GM19324 (cell line): ENCODE measurements around the gene CARD10.

Experiments
- ATAC-seq: cut with Tn5 transposase; IDR thresholded peaks from one replicate; pipeline ENCODE4 v1.9.1; 2021; ENCODE audit warnings: mild to moderate bottlenecking, moderate library complexity; ENCODE audit not compliant: unreplicated experiment, low FRiP score

The CARD10 gene

DNA sequence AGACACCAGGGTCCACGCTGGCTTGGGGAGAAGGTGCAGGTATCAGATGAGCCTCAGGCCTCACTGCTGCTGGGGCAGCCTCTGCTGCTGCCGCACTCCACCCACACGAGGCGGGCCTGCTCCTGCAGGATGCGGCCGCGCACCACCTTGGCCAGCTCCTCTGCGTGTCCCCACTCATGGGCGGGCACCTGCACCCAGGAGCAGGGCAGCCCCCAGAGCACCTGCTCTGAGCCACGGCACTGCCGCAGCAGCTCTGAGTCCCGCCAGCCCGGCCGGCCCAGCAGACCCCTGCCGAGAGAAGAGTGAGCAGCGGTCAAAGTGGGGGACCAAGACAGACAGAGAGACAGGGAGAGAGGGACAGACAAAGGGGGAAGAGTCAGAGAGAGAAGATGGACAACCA lies 28.1 kb downstream of the CARD10 start:
- ATAC-seq: no peak

DNA sequence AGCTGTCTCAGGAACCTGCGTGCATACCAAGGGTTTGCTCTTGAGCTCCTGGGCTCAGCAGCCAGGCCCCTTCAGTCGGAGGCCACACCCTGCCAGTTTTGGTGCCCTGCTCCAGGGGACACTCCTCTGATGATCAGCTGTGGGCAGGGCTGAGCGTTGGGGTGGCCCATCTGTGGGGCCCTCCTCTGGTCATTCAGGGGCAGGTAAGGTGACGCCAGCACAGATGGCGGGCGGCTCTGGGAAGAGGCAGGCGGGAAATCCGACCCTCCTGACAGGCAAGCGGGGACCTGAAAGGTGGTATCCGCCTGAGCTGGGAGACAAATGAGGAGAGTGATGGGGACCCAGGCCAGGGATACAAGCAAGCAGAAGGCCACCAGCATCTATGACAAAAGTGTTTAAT lies 29.2 kb downstream of the CARD10 start:
- no peak for ATAC-seq

DNA sequence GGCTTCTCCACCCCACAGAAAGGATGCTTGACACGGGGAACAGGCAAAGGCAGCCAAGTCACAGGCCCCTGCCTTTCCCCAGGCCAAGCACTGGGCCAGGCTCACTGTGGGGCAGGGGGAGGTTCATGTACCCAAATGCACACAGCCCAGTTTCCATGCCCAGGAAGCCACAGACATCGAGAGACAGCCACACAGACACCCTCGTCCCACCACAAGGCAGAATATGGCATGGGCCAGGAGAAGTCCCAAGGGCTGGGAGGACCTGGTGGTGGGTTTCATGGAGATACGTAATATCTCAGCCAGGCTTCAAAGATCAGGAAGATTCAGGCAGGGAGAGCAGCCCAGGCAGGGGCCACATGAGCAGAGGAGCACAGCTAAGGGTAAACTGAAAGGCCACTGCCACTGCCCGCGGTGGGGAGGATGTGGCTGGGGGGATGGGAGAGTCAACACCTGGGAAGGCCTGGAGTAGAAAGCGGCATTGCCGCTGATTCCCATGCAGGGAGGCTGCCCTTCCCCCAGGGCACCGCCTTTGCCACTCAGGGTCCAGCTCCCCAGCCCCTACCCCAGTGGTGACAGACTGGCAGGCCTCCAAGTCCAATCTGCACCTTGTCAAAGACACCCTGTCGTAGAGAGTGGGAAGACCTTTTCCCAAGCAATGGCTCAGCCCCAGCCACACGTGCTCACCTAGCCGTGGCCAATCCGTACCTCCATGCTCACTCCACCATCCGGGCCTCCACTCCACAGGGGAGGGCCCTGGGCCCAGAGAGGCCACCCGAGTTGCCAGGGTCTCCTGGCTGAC lies 30.7 kb downstream of the CARD10 start:
- ATAC-seq: no peak

DNA sequence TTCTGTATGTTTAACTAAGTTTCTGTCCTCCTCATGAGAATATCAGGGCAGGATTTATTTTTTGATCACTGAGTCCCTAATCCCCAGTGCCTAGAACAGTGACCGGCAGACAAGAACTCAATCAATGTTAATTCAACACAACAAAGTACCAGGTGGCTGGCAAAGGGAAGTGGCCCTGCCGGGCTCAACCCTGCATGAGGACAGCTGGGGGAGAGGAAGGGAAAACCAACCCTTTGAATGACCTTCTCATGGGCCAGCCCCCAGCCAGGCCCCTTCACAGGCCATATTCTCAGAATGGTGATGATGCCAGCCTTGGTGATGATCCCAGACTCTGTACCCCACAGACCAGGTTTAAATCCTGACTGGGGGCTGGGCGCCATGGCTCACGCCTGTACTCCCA lies 31.6 kb downstream of the CARD10 start:
- no peak for ATAC-seq

DNA sequence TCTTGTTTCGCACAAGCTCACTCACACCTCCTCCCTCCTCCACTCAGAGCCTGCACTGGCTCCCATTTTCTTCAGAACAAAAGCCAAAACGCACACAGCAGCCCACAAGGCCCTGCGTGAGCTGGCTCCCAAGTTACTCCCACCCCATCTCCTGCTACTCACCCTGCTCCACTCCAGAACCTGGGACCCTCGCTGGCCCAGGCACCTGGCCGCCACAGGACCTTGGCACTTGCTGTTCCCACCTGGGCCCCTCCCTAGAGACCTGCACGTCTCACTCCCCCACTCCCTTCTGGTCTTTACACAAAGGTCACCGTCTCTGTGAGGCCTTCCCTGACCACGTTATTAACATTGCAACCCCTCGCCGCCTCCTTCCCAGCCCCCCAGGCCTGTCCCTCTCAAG lies 32.1 kb downstream of the CARD10 start:
- no peak for ATAC-seq

DNA sequence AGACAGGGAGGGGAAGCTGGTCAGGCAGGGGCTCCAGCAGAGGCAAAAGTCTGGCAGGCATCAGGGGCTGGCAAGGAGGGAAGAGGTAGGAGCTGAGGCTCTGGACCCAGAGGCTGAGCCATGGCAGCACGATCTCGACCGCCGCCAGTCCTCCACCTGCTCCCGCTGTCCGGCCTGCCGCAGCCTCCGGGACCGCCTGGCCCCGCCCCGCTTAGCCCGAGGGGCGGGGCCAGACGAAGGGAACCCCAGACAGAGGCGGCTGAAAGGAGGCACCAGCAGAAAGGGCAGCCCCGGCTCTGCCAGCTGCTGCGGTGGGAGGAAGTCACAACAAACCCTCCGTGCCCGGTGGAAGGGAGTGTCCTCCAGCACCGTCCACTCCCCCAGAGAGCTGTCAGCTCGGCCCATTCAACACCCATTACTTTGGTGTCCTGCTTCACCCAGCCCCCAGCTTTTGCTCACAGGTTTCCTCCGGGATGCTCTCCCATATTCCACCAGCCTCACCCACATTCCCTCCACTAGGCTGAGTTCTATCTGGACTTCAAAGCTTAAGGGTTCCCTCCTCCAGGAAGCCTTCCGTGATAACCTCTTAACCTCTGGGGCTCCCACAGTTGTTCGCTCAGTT lies 32.9 kb downstream of the CARD10 start, which contains the start of gene MFNG:
TSS of gene MFNG (minus strand) at position 161 of the 622 bp plus-strand sequence. CDS start 207 bp downstream, outside the sequence.
- ATAC-seq: peak; percentile 58

DNA sequence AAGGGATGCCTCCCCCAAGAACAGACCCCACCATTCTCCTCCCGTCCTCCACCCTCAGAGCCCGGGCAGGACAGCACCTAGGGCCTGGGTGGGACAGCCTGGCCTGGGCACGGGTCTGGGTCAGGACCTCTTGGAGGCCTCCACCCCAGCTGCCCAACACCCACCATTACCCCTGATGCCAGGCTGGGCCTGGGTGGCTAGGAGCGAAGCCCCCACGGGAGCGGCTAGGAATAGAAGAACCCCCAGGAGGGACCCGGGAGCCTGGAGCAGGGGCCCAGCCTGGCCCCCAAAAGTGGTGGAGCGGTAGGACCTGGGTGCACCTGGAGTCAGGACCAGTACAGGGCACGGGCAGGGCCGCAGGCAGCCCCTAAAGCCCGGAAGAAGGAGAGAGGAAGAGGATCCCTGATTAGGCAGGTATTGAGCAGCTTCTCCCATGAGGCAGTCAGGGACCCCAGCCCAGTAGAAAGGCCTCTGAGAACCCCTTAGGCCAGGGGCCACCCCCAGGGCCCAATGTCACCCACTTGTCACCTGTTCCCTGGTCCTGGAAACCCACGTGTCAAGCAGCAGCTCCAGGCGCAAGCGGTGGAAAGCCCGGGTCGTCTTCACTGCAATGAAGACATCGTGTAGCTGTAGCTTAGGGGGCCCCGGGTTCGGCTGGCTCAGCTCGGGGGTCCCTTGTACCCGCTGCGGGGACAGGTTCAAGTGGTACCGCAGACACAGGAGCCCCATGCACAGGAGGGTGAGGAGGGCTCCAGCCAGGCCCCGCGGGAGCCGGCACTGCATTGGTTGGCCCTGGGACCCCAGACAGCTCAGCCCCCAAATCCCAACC lies 33.6 kb downstream of the CARD10 start:
- peak; percentile 15 for ATAC-seq

DNA sequence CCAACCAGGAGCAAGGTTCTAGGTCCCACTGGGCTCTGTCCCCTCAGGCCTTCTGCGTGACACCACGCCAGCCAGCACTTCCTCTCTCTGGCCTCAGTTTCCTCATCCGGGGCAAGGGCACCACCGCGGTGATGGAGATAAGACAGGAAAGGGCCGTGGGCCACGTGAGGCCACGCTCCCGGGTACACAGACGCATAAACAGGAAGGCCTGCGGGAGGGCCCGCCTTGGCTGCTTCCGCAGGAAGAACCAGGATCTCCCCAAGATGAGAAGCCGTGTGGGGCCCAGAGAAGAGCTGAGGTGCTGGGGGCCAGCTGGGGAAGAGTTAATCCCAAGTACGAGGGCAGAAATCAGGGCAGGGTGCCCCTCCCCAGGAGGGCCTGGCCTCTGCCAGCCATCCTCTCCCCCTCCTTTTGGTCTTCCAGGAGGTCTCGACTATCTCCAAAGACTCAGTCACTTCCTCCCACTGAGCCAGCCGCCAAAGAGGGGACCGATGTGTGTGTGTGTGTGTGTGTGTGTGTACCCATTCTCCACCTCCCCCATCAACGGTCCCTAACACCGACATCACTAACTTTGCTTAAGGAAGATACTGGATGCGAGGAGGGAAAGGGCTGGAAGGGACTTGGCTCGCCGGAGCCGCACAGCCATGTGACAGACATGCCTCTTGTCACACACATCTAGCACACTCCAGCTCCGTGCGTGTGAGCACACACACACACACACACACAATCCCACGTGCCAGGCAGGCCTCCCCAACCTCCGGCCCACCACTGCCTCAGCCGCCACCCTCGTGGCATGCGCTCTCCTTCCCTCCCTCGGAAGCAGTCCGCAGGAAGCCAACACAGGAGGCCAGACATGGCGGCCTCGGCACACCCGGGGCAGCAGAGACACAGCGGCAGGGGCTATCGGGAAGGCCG lies 34.5 kb downstream of the CARD10 start:
- ATAC-seq: peak; percentile 37

DNA sequence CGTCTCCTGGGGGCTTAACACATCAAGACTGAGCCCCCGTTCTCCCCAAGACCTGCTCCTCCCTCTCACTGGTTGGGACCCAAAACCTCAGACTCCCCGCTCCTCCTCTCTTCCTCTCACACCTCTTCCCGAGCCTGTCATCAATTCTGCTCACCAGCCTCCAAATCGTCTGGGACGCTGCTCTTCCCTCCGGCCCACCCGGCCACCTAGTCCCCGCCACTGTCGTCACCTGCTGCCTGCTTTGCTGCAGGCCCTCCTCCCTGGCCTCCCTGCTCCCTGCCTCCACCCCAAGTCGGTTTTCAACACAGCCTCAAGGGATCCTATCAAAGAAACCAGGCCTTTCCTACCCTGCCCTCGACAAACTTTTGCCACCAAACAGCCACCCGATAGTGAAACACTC lies 36.2 kb downstream of the CARD10 start:
- ATAC-seq: no peak

DNA sequence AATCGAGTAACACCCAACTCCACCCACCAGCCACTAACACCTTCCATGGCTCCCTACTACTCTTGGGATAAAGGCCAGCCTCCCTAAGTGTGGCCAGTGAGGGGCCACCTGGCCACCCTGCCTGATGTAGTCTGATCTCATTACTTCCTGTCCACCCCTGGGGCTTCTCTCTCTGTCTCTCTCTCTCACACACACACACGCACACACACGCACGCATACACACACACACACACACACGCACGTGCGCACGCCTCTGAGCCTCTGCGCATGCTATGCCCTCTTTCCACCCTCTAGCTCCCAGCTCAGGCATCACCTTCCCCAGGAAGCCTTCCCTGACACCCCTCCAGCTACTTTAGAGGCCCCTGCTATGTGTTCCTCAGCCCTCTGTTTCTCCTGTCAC lies 37.0 kb downstream of the CARD10 start:
- no peak for ATAC-seq

DNA sequence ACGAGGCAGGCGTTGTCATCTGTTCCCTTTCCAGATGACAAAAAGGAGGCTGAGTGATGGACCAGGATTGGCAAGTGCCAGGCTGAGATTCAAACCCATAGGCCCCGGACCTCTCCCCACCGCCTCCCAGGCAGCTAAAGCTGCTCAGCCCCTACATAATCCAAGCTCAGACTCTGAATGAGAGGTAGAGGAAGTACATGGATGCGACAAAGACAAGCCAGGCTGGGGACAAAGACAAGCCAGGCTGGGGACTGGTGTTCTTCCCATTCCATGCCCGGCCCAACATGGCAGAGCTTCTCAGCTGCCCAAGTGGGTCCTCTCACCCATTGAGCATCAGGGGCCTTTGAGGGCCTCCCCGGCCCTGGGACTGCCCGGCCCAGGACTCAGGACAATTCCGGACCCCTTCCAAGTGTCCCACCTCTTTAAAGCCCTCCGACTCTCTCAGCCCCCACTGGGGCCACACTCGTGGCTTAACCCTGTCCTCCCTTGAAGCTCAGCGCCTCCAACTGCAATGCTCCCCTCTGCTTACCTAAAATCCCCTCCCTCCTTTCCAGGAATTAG lies 37.8 kb downstream of the CARD10 start:
- no peak for ATAC-seq

DNA sequence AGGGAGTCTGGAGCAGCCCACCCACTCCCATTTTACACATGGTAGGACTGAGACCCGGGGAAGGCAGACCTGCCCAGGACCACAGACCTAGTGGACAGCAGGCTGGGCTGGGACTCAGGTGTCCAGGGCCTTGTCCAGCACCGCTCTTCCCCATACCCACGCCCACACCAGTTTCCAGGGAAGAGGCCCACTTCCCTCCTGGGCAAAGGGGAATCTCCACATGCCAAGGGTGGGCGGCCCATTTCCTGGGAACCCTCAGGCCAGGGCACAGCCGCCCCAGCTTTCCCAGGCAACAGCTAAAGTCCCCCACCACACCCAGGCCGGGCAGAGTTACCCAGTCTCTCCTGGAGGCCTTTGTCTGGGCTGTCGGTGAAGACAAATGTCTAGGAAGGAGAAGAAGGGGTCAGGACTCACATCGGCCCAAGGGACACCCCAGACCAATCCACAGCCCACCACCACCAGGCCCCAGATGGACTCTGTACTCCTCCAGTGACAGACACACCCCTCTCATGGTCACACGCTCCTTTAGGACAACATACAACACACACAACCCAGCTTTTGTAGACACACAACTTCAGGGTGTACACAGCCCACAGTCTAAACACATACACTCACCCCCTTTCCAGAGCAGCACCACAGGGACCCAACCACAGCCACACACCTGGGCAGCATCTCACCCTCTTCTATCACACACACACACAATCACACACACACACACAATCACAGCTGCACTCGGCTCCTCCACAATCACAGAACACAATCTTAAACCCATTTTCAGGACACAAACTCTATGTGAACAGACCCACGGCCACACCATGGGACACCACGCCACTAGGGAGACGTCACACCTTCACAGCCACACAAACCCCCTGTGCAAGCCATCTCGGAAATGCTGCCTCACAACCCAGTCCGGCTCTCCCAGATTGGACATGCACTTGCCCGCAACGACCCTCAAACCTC lies 38.5 kb downstream of the CARD10 start:
- no peak for ATAC-seq

DNA sequence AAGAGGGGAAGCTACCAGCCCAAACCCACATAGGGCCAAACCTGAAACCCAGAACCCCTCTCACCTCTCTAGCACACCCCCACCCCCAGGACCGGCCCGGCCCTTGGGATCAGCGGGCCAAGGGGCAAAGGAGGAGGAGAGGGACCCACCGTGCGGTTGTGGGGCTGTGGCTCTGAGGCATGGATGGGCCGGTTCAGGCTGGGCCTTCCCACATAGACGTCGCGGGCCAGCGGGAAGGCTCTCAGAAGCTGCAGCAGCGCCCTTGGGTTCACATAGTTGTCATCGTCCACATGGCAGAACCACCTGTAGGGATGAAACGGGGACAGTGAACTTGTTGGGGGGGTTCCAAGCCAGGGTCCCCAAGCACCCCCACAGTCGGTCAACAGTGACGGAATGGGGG lies 40.0 kb downstream of the CARD10 start:
- ATAC-seq: no peak

DNA sequence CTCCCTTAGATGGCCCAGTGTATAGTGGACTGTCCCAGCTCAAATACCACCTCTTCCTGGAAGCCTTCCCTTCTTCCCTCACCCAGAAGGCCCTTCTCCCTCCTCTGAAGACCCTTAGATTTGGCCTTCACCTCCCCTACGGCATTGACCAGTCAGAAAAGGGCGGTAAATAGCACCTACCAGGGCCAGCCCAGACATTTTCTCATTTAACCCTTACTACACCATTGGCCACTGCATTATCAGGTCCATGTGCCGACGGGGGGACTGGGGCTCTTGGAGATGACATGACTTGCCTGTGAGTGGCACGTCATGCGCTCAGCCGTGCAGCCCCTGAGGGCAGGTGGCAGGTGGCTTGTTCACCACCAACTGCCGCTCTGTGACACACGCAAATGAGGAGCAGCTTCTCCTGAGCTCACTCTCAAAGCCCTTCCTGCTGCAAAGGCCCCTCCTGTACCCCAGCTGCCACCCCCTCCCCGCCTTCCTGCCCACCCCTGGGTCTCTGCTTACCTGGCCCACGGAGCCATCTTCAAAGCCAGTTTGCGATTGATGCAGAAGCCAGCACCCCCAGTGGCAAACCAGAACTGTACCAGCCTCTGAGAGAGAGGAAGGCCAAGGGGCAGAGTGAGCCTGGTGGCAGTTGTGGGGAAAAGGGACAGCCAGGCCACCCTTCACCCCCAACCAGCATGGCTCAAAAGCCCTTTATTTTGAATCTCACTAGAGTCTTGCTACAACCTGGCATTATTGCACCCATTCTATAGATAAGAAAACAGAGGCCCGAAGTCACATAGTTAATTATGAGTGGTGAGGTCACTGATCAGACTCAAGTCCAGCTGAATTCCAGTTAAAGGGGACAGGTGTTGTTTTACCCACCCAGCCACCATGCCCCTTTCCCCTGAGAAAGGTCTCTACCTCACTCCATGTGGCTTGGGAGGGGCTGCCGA lies 42.6 kb downstream of the CARD10 start:
- ATAC-seq: no peak

DNA sequence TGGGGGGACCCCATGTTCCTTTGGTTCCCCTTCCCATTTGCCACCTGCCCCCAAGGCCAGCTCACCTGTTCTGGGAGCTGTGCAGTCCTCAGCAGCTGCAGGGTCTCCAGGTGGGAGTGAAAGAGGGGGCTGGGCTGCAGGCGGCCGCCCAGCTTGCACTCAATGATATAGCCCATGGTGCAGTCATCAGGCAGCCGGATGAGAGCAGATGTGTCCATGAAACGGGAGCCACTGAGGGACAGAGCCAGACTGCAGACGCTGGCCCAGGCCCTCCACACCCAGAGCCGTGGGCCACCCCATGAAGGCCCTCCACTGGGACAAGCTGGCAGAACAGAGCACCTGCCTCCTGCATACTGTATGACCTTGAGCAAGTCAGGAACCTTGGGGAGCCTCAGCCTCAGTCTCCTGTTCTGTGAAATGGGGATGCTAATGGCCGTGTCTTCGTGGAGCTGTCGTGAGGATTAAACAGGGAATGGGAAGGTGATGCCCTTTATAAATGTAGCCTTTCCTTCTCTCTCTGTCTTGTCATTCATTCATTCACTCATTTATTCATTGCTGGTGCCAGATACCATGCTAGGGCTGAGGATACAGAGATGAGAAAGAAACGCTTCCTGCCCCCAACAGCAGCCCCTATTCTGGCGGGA lies 44.6 kb downstream of the CARD10 start:
- no peak for ATAC-seq

DNA sequence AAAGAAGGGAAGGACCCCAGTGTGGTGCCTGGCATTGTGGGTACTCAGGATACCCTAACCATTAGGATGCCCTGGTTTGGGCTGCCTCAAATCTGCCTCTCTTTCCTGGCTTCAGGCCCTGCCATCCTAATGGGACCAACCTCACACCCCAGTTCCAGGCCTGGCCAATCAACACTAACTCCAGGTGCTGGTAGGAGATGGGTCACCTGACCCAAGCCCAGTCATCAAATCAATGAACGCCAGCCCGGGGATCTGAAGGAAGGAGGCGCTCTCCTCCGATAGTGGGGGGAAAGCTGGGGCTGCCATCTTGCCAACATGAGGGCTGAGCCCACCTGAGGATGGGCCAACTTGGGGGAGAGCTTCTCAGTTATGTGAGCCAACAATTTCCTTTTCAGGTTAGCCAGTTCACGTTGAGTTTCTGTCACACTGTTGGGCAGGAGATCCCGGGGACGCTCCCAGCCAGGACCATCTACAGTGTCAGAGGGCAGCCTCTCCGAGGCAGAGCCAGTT lies 45.7 kb downstream of the CARD10 start:
- ATAC-seq: no peak

DNA sequence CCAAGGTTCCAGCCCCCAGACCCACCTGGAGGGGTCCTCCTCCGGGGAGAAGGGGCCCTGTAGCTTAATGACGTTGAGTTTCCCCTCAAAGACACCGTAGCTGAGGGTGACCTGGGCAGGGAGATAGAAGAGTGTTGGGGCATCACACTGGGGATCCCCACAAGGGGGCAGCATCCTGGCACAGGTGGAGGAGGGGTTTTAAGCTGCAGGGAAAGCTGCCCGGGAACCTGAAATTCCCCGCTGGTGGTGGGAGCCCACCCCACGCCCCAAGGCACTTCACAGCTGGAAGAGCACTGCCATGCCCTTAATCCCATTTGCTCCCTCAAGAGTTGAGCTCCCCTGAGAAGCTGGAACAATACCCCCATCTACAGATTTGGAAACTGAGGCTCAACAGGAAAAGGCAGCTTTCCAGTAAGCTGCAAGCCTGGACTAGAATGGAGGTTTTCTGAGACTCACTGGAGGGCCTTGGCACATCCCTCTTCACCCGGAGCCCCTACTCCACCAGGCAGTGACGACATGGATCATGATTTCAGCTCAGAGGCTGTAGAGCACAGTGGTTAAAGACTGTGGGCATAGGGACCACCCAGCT lies 46.7 kb downstream of the CARD10 start:
- ATAC-seq: no peak
